Naive thymus-derived CD4-positive, alpha-beta T cell (primary cell): ENCODE measurements around the gene IL31. TPM values are rescaled to one million over a fixed set of nuclear protein-coding genes. Genes with fewer than 3 reads are reported as not detected.

ENCODE experiments used
- ATAC-seq: fragments of 150-1000 bp; cut with Tn5 transposase; 2 replicates; pipeline ENCODE4 v1.10.0; 2021; ENCODE audit warnings: mild to moderate bottlenecking, moderate library complexity
- CTCF ChIA-PET: fragments of 350-600 bp; sonication (Branson Sonifier 250); formaldehyde crosslinking; loops from one replicate; lab custom pipeline; 2021; ENCODE audit warnings: antibody characterized with exemption; lab: Charles Lee
- POLR2A ChIA-PET: fragments of 350-600 bp; sonication (Branson Sonifier 250); formaldehyde crosslinking; loops from one replicate; lab custom pipeline; 2021; ENCODE audit warnings: antibody characterized with exemption, inconsistent platforms; lab: Charles Lee
- DNase-seq, 9 donors: peaks; one replicate each; pipeline versions ENCODE4 v3.0.0 to v3.0.0-alpha.2; 2020 to 2022; ENCODE audit warnings: mixed read lengths in 1 of 9
- H3K27ac ChIP-seq: one replicate; pipeline ENCODE4 v1.7.0; 2013; ENCODE audit warnings: mild to moderate bottlenecking, low read depth, low read length, moderate library complexity
- H3K27me3 ChIP-seq, 2 donors: one replicate each; pipeline ENCODE4 v1.7.0; 2013; ENCODE audit warnings: low read length in 2 of 2, mild to moderate bottlenecking in 2 of 2, moderate library complexity in 2 of 2; ENCODE audit not compliant: control insufficient read depth in 2 of 2, insufficient read depth in 2 of 2
- H3K36me3 ChIP-seq, 3 experiments: 1 replicate in 2 of 3; 2 replicates in 1 of 3; pipeline ENCODE4 v1.7.0; 2013; ENCODE audit warnings: low read length in 3 of 3, mild to moderate bottlenecking in 3 of 3, moderate library complexity in 1 of 3; ENCODE audit not compliant: insufficient read depth in 3 of 3, control insufficient read depth in 2 of 3
- H3K4me1 ChIP-seq, 2 donors: one replicate each; pipeline ENCODE4 v1.7.0; 2013; ENCODE audit warnings: low read length in 2 of 2, mild to moderate bottlenecking in 2 of 2, moderate library complexity in 1 of 2; ENCODE audit not compliant: control insufficient read depth in 2 of 2, insufficient read depth in 2 of 2
- H3K4me3 ChIP-seq: 2 replicates; pipeline ENCODE4 v1.7.0; 2013; ENCODE audit warnings: mild to moderate bottlenecking, low read length
- H3K9me3 ChIP-seq, 3 experiments: 1 replicate in 2 of 3; 2 replicates in 1 of 3; pipeline ENCODE4 v1.7.0; 2013; ENCODE audit warnings: low read length in 3 of 3; ENCODE audit not compliant: control insufficient read depth in 2 of 3
- H3K27ac Mint-ChIP-seq, 9 donors: one replicate each; pipeline ENCODE4 v1.8.0; 2020 to 2022; ENCODE audit warnings: mixed read lengths in 9 of 9, mild to moderate bottlenecking in 8 of 9, moderate library complexity in 5 of 9, inconsistent platforms in 2 of 9
- H3K27me3 Mint-ChIP-seq, 5 donors: one replicate each; pipeline ENCODE4 v1.8.0; 2021 to 2022; ENCODE audit warnings: mixed read lengths in 5 of 5, mild to moderate bottlenecking in 1 of 5
- H3K36me3 Mint-ChIP-seq, 5 donors: one replicate each; pipeline ENCODE4 v1.8.0; 2020 to 2022; ENCODE audit warnings: mixed read lengths in 5 of 5, mild to moderate bottlenecking in 3 of 5, inconsistent platforms in 1 of 5
- H3K4me1 Mint-ChIP-seq, 7 donors: one replicate each; pipeline ENCODE4 v1.8.0; 2020 to 2022; ENCODE audit warnings: mixed read lengths in 7 of 7, mild to moderate bottlenecking in 3 of 7, inconsistent platforms in 1 of 7
- H3K4me3 Mint-ChIP-seq, 10 donors: one replicate each; pipeline ENCODE4 v1.8.0; 2020 to 2022; ENCODE audit warnings: mild to moderate bottlenecking in 10 of 10, mixed read lengths in 10 of 10, moderate library complexity in 6 of 10, inconsistent platforms in 2 of 10
- H3K9me3 Mint-ChIP-seq, 11 donors: one replicate each; pipeline ENCODE4 v1.8.0; 2020 to 2022; ENCODE audit warnings: mixed read lengths in 11 of 11, mild to moderate bottlenecking in 4 of 11, inconsistent platforms in 1 of 11, moderate library complexity in 1 of 11
- intact Hi-C, 2 donors: fragments of 100-400 bp; cut with micrococcal nuclease; formaldehyde crosslinking; loops; one replicate each; pipeline ENCODE4 v1.15.1; 2023
- polyA plus RNA-seq, 2 donors: library from polyadenylated mRNA; unstranded; fragments of 300-500 nt; fragmentation: Illumina TruSeq; gene quantifications; one replicate each; pipeline ENCODE4 v1.2.3, GENCODE V29; 2021
- total RNA-seq, 6 experiments: library from RNA in 5 of 6; stranded (reverse) in 5 of 6; gene quantifications; 1 replicate in 5 of 6; 2 replicates in 1 of 6; pipeline ENCODE4 v1.2.3 and lab custom pipeline; 2021 to 2026

The IL31 gene
- total RNA-seq = not detected
- not detected for polyA plus RNA-seq
- total RNA-seq (lab: John Stamatoyannopoulos, UW) = not detected

DNA sequence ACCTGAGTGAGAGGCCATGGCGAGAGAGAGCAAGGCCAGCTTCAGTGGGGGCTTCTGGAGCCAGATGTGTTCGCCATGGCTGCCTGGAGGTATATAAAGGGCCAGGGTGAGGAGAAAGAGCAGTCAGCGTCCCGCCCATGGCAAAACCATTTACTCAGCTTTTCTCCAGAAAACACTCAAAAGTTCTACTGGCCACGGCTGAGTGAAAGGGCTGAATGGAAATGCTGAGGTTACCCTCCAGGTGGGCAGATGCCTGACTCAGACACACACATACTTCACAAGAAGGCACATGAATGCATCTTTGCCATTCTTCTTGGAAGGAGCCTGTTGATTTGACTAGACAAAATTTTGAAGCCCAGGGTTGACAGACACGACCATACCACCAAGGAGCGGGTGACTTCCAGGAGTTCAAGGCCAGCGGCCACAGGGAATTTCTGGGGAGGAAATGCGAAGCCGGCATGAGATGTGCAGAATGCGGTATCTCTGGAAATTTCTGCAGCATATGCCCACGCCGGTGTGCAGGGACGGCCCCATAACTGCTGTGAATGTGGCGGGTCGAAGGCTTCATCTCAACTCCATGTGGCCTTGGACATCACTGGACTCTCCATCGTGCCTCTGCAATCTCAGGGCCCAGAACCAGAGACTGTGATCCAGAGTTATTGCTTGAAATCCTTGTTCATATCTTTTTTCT lies at the start of gene IL31:
Gene IL31 (minus strand): TSS at position 67 of the 691 bp plus-strand sequence. CDS start 49 bp downstream, at position 18.
- ChIA-PET POLR2A (no interaction called here), CTCF (no interaction called here)
- H3K36me3 Mint-ChIP-seq = no peaks in the 10 kb centered on the region
- intact Hi-C loops = no loop called here
- Histone ChIP-seq H3K27me3 (no peaks in the 10 kb centered on the region), H3K4me1 (no peaks in the 10 kb centered on the region), H3K4me3 (no peak within 1 kb of the TSS), H3K36me3 (no peaks in the 10 kb centered on the region), H3K27ac (no peak within 1 kb of the TSS), H3K9me3 (no peaks in the 10 kb centered on the region)
- DNase-seq (no peak), ATAC-seq (no peak)
- peaks cover 0 to 5% (median 0%) of the 10 kb centered on the region in 5 donors for H3K27me3 Mint-ChIP-seq
- peaks cover 0 to 1% (median 0%) of the 10 kb centered on the region in 7 donors for H3K4me1 Mint-ChIP-seq
- H3K9me3 Mint-ChIP-seq = no peaks in the 10 kb centered on the region
- peak within 1 kb of the TSS in 1 of 9 donors; percentile 26 for H3K27ac Mint-ChIP-seq
- H3K4me3 Mint-ChIP-seq = no peak within 1 kb of the TSS

DNA sequence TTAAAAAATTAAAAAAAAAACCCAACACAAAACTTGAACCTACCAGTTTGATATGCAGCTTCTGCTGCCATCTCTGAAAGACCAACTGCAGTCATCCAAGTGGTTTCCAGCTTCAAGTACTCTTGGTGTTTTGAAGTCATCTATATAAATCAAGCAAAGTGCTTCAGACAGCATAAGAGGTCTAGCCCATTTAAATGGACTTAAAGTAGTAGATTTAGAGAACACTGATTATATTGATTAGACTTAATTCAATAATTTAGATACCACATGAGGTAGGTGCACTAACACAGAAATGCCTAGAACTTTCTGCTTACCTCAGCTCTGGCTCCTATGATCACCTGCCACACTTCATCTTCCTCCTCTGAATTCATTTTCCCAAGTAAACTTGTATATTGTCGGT lies 42.4 kb upstream of the IL31 start:
- Mint-ChIP-seq H3K4me1 (peaks cover 2 to 13% (median 8%) of the 10 kb centered on the region in 7 donors), H3K4me3 (no peak overlapping the region), H3K9me3 (no peaks in the 10 kb centered on the region), H3K27ac (no peak overlapping the region), H3K36me3 (peaks cover 4 to 36% (median 25%) of the 10 kb centered on the region in 5 donors), H3K27me3 (no peaks in the 10 kb centered on the region)
- no peaks in the 10 kb centered on the region for H3K27me3 ChIP-seq
- H3K36me3 ChIP-seq = peaks cover 30 to 90% (median 31%) of the 10 kb centered on the region in 3 experiments
- ChIA-PET POLR2A (interaction anchor here (0.6 to 1.4 kb wide), 3 partner anchors 10 to 738 kb away, joined by 3 to 5 read pairs (median 3); partner anchors contain the start of gene B3GNT4), CTCF (interaction anchor here (0.7 kb wide), 1 partner anchor 155 kb away, joined by 3 read pairs; no protein-coding TSS in a partner anchor)
- H3K4me3 ChIP-seq = no peak overlapping the region
- intact Hi-C loops = no loop called here
- no peak for ATAC-seq
- H3K4me1 ChIP-seq = no peaks in the 10 kb centered on the region
- no peak overlapping the region for H3K27ac ChIP-seq
- H3K9me3 ChIP-seq = no peaks in the 10 kb centered on the region
- no peak for DNase-seq

DNA sequence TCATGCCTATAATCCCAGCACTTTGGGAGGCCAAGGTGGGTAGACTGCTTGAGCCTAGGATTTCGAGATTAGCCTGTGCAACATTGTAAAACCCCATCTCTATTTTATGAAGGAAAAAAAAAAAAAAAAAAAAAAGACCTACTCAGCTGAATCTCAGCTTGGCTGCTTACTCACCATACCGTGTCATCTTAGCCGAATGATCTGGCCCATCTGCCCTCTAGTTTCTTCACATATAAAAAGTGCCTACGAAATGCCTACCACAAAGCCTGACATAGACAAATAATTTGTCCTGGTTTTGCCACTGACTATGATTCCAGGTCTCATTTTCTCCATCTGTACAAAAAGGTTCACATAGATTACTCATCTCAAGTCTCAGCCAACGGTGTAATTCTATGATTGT lies 41.8 kb upstream of the IL31 start:
- Histone ChIP-seq H3K27ac (no peak overlapping the region), H3K27me3 (no peaks in the 10 kb centered on the region), H3K4me3 (no peak overlapping the region), H3K9me3 (no peaks in the 10 kb centered on the region), H3K4me1 (no peaks in the 10 kb centered on the region), H3K36me3 (peaks cover 23 to 88% (median 33%) of the 10 kb centered on the region in 3 experiments)
- peaks cover 2 to 8% (median 5%) of the 10 kb centered on the region in 7 donors for H3K4me1 Mint-ChIP-seq
- no peaks in the 10 kb centered on the region for H3K27me3 Mint-ChIP-seq
- intact Hi-C loops = no loop called here
- no peak for DNase-seq
- H3K27ac Mint-ChIP-seq = peak overlapping the region in 1 of 9 donors; percentile 38
- H3K36me3 Mint-ChIP-seq = peaks cover 4 to 31% (median 25%) of the 10 kb centered on the region in 5 donors
- ChIA-PET CTCF (interaction anchor here (0.6 kb wide), 2 partner anchors 51 to 360 kb away, joined by 3 to 4 read pairs; no protein-coding TSS in a partner anchor), POLR2A (interaction anchor here (0.6 to 1.3 kb wide), 3 partner anchors 12 to 51 kb away, joined by 3 to 5 read pairs (median 3); partner anchors contain the start of gene B3GNT4)
- no peaks in the 10 kb centered on the region for H3K9me3 Mint-ChIP-seq
- ATAC-seq = no peak
- no peak overlapping the region for H3K4me3 Mint-ChIP-seq

DNA sequence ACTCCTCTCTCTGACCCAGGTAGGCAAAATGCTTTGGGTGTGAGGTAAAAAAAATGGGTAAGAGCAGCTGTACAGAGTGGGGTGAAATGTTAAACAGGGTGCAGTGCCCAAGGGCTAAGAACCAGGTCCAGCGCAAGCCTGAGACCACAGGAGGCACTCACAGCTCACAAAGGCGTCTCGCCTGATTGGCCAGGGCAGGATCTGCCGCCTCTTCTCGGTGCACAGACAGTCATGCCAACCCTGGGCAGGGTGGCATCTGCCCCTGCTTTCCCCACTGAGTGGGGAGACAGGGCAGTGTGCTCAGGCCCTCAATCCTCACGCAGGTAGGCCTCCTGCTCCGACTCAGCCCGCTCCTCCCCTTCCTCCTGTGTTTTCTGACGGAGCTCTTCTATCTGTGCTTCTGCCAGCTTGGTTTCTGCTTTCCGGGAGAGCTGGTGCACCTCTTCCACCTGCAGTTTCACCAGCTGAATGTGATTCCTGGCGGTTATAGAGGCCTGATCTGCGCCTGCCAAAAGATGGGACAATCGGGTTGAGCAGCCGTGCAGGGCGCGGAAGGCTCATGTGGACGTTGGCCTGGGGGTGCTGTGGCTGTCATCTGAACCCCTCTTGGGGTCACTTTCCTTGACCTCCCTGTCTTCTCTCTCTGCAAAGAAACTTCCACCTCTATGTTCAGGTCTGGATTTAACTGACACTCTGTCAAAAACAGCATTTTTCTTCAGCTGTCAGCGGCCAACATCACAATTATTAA lies 34.2 kb upstream of the IL31 start:
- H3K36me3 Mint-ChIP-seq = peaks cover 0 to 29% (median 6%) of the 10 kb centered on the region in 5 donors
- Histone ChIP-seq H3K4me1 (peaks cover 0 to 3% of the 10 kb centered on the region in 2 donors), H3K27ac (no peak overlapping the region), H3K9me3 (no peaks in the 10 kb centered on the region), H3K36me3 (peaks cover 0 to 56% (median 12%) of the 10 kb centered on the region in 3 experiments), H3K27me3 (no peaks in the 10 kb centered on the region), H3K4me3 (no peak overlapping the region)
- CTCF ChIA-PET = interaction anchor here (0.5 kb wide), 1 partner anchor 28 kb away, joined by 3 read pairs; no protein-coding TSS in a partner anchor
- H3K27ac Mint-ChIP-seq = peak overlapping the region in 2 of 9 donors; percentile 43 to 51
- peaks cover 0 to 14% (median 0%) of the 10 kb centered on the region in 5 donors for H3K27me3 Mint-ChIP-seq
- no peaks in the 10 kb centered on the region for H3K9me3 Mint-ChIP-seq
- intact Hi-C loops = no loop called here
- ATAC-seq = no peak
- no peak overlapping the region for H3K4me3 Mint-ChIP-seq
- peaks cover 5 to 10% (median 9%) of the 10 kb centered on the region in 7 donors for H3K4me1 Mint-ChIP-seq
- POLR2A ChIA-PET = interaction anchor here (0.5 to 0.7 kb wide), 2 partner anchors 364 to 401 kb away, joined by 3 to 4 read pairs; no protein-coding TSS in a partner anchor
- DNase-seq = no peak

DNA sequence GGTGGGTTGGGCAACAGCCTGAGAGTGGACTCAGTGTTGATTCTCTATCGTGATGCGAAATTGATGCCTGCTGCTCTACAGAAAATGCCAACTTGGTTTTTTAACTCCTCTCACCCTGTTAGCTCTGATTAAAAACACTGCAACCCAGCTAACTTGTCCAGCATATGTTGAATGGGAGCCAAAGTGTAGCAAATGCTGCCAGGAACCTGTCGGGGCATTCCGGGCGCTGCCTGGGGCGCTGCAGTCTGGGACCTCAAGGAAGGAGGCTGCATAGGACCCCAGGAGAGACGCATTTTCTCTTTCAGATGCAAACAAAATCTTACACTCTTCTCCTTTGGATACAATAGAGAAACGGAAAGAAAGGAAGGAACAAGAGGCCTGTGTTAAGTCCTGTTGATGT lies 33.4 kb upstream of the IL31 start:
- no peaks in the 10 kb centered on the region for H3K9me3 Mint-ChIP-seq
- peaks cover 0 to 48% (median 8%) of the 10 kb centered on the region in 3 experiments for H3K36me3 ChIP-seq
- H3K4me1 ChIP-seq = peaks cover 6 to 9% of the 10 kb centered on the region in 2 donors
- H3K4me3 ChIP-seq = no peak overlapping the region
- ChIA-PET CTCF (no interaction called here), POLR2A (interaction anchor here (0.5 kb wide), 1 partner anchor 364 kb away, joined by 3 read pairs; no protein-coding TSS in a partner anchor)
- H3K4me3 Mint-ChIP-seq = no peak overlapping the region
- ATAC-seq (no peak), DNase-seq (no peak)
- H3K36me3 Mint-ChIP-seq = peaks cover 0 to 29% (median 6%) of the 10 kb centered on the region in 5 donors
- H3K27me3 ChIP-seq = no peaks in the 10 kb centered on the region
- intact Hi-C loops = no loop called here
- H3K27me3 Mint-ChIP-seq = peaks cover 0 to 22% (median 0%) of the 10 kb centered on the region in 5 donors
- no peaks in the 10 kb centered on the region for H3K9me3 ChIP-seq
- peak overlapping the region in 1 of 9 donors; percentile 43 for H3K27ac Mint-ChIP-seq
- H3K4me1 Mint-ChIP-seq = peaks cover 5 to 17% (median 14%) of the 10 kb centered on the region in 7 donors
- no peak overlapping the region for H3K27ac ChIP-seq

DNA sequence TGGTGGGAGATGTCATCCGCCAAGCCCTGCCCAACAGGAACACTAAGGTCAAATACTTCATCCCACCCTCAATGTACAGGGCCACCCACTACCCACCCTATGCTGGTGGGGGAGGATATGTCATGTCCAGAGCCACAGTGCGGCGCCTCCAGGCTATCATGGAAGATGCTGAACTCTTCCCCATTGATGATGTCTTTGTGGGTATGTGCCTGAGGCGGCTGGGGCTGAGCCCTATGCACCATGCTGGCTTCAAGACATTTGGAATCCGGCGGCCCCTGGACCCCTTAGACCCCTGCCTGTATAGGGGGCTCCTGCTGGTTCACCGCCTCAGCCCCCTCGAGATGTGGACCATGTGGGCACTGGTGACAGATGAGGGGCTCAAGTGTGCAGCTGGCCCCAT lies 33.0 kb upstream of the IL31 start:
- no peaks in the 10 kb centered on the region for H3K27me3 ChIP-seq
- ChIA-PET CTCF (no interaction called here), POLR2A (no interaction called here)
- no peaks in the 10 kb centered on the region for H3K9me3 Mint-ChIP-seq
- ATAC-seq (no peak), DNase-seq (no peak)
- peaks cover 0 to 23% (median 0%) of the 10 kb centered on the region in 5 donors for H3K27me3 Mint-ChIP-seq
- peaks cover 6 to 10% of the 10 kb centered on the region in 2 donors for H3K4me1 ChIP-seq
- H3K4me3 Mint-ChIP-seq = no peak overlapping the region
- H3K36me3 ChIP-seq = peaks cover 0 to 45% (median 8%) of the 10 kb centered on the region in 3 experiments
- peaks cover 0 to 26% (median 6%) of the 10 kb centered on the region in 5 donors for H3K36me3 Mint-ChIP-seq
- peaks cover 5 to 17% (median 14%) of the 10 kb centered on the region in 7 donors for H3K4me1 Mint-ChIP-seq
- no peak overlapping the region for H3K27ac ChIP-seq
- H3K27ac Mint-ChIP-seq = peak overlapping the region in 2 of 9 donors; percentile 49 to 55
- no peaks in the 10 kb centered on the region for H3K9me3 ChIP-seq
- intact Hi-C loops = no loop called here
- no peak overlapping the region for H3K4me3 ChIP-seq
